ENCODE results near the gene SSB. TPM values are rescaled to one million over a fixed set of nuclear protein-coding genes. Genes with fewer than 3 reads are reported as not detected.
A peak's percentile ranks its signal among the peaks of the same experiment; 100 is the strongest.
"Not testable (repeated sequence)": the region's sequence is repeated elsewhere in the genome, so short reads cannot be mapped to it uniquely, and the experiment has no call there.

Gene SSB
- total RNA-seq, 1 donor from 2014 or later: 75.2 TPM

DNA sequence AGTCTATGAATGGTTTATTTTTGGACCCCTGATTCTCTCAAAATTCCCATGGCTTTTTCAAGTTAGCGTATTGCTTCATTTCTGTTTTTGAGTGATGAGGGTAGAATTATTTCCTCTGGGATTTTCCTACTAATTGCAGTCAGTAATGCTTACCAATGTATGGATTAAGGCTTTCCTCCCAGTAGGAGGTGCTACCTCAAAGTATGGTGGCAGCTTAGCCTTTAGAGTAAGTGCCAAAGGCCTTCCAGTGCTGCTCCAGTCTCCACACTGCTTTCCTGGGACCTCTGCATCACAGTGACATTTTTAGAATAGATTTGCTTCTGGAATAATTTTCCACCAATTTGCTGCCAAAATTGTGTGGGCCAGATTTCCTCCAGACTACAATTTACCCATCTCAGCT, 16.2 kb upstream of the SSB start:
- no peak for DNase-seq

DNA sequence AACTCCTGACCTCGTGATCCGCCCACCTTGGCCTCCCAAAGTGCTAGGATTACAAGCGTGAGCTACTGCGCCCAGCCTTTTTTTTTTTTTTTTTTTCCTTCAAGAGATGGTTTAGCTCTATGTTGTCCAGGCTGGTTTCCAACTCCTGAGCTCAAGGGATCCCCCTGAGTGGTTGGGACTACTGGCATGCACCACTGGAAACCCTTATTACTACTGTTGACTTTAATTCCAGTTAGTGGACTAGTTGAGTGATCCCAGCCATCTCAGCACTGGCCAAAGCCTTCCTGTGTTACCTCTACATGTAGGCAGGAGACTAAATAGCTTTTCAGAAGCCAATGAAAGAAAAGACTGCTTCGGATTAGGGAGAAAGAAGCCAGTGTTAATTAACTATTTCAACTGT, 8.1 kb upstream of the SSB start:
- DNase-seq: no peak

DNA sequence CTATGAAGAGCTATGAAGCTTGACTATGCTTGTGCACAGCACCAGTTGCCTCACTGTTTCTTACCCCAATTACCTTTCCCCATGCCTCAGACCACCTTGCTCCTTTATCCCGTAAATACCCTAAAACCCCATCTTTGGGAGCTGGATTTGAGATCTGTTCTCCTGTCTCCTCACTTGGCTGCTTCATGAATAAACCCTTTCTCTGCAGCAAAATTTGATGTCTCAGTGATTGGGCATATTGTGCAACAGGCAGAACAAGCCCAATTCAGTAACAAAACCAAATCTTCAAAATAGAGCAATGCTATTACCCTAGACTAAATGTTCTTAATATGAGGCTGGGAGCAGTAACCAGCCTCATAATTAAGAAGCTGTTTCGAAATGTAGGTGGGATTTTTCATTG, 3.5 kb upstream of the SSB start:
- no peak for DNase-seq

DNA sequence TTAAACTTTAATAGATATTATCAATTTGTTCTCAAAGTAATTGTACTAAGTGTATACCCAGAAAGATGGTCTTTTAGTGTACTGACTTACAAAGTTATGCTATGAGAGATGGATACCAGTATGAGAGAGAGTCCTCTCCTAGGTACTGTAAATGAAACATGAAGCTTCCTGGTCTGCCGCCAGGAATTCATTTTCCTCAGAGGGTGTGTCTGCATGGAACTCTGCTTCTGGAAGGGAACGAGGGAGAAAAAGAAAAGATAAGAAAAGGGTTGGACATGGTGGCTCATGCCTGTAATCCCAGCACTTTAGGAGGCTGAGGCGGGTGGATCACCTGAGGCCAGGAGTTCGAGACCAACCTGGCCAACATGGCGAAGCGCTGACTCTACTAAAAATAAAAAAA, 2.2 kb upstream of the SSB start:
- no peak for DNase-seq

DNA sequence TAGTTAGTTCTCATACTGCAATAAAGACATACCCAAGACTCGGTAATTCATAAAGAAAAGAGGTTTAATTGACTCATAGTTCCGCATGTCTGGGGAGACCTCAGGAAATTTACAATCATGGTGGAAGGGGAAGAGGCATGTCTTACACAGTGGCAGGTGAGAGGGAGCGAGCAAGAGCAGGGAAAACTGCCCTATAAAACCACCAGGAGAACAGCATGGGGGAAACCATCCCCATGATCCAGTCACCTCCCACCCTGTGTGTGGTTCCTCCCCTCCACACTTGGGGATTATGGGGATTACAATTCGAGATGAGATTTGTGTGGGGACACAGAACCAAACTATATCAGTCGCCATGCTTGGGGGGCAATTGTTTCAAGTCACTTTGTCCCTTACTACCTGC, 1.1 kb upstream of the SSB start:
- DNase-seq: no peak

DNA sequence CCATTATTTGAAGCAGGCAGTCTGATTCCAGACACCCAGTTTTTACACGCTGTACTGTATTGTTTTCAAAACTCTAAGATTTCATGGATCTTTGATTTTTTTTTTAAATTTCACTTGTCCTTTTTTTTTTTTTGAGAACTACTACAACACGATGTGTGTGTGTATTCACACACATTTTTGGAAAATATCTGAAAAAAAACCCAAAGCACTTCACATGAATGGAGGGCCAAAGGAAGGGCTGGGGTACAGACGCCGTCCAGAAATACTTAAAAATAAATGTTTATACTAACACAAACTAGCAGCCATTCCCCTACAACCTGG, 314 bp upstream of the SSB start:
- no peak for DNase-seq

DNA sequence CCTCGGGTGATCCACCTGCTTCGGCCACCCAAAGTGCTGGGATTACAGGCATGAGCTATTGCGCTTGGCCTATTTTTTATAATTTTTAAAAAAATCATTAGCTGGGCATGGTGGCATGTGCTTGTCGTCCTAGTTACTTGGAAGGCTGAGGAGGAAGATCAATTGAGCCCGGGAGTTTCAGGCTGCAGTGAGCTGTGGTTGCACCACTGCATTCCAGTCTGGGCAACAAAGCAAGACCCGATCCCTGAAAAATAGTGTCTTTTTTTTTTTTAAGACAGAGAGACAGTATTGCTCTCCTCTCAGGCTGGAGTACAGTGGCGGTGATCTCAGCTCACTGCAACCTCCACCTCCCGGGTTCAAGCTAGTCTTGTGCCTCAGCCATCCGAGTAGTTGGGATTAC, 4.8 kb downstream of the SSB start:
- DNase-seq: no peak

DNA sequence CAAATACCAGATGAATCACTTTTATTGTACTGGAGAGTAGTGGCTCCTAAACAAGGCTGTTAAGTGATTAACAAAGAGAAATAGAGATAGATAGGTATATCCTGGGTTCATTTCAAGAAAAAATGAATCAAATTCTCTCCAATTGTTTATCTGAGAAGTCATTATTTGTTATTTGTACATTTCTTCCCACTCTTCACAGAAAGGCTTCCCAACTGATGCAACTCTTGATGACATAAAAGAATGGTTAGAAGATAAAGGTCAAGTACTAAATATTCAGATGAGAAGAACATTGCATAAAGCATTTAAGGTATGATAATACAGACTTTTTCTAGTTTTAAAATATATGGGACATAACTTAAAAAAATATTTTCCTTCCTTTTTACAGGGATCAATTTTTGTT, 7.9 kb downstream of the SSB start:
- no peak for DNase-seq

DNA sequence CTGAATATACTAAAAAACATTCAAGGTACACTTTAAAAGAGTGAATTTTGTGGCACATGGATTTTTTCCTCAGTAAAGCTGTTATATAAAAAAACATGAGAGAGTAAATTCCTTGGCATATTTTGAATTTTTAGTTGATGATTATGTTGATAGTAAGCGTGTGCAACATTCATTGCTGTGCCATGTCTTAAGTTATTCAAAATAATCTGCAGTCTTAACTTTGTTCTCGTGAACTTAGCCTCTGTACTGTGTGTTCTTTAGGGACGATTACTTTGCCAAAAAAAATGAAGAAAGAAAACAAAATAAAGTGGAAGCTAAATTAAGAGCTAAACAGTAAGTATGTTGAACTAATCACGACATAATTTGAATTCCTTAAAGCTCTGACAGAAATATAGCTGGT, 9.6 kb downstream of the SSB start:
- no peak for DNase-seq

DNA sequence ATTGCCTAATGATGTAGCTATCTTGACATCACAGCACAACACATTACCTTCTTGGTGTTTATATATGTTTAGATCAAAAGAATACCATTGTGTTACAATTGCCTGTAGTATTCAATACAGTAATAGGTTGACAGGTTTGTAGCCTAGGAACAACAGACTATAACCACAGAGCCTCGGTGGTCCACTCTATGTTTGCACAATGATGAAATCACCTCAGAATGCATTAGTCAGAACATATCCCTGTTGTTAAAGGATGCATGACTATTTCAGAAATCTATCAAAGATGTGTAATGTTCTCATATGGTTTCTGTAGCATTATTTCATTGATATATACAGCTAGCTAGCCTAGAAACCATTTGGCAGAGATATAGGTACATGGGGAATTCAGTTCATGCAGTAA, 17.2 kb downstream of the SSB start:
- DNase-seq: peak; percentile 49

DNA sequence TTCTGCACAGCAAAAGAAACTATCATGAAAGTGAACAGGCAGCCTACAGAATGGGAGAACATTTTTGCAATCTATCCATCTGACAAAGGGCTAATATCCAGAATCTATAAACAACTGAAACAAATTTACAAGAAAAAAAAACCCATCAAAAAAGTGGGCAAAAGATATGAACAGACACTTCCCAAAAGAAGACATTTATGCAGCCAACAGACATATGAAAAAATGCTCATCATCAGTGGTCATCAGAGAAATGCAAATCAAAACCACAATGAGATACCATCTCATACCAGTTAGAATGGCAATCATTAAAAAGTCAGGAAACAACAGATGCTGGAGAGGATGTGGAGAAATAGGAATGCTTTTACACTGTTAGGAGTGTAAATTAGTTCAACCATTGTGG, 18.3 kb downstream of the SSB start:
- DNase-seq: not testable (repeated sequence)

DNA sequence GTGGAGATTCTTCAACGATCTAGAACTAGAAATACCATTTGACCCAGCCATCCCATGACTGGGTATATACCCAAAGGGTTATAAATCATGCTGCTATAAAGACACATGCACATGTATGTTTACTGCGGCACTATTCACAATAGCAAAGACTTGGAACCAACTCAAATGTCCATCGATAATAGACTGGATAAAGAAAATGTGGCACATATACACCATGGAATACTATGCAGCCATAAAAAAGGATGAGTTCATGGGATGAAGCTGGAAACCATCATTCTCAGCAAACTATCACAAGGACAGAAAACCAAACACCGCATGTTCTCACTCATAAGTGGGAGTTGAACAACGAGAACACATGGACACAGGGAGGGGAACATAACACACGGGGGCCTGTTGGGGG, 18.7 kb downstream of the SSB start:
- not testable (repeated sequence) for DNase-seq

DNA sequence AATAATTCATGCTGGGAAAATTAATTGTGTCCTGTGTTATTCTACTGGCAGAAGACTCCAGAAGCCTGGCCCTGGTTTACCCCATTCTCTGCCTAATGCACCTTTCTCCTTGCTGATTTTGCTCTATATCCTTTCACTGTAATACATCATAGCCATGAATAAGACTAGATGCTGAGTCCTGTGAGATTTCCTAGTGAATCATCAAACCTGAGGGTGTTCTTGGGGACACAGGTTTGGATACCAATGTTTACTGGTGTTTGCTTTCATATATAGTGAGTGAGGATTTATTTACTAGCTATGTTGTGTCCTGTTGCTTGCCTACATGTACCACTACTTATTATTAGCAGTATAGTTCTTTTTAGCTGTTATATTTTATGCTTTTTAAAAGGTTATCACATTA, 19.6 kb downstream of the SSB start:
- no peak for DNase-seq

DNA sequence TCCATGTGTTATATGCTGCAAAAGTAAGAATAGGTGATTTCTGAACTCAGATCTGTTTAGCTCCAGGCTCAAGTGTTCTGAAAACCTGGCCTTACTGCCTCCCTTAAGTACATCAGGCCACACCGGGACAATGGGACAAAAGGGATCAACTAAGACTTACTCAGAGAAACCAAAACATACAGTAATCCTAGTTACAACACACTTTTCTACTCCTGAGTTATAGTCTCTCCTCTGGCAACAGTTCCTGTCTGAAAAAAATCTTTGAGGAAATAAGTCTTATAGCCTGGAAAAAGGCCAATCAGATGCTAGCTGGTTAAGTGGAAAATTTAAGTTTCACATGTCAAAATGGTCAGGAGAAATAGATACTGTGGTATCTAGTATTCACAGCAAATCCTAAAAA, 20.4 kb downstream of the SSB start:
- peak; percentile 53 for DNase-seq

DNA sequence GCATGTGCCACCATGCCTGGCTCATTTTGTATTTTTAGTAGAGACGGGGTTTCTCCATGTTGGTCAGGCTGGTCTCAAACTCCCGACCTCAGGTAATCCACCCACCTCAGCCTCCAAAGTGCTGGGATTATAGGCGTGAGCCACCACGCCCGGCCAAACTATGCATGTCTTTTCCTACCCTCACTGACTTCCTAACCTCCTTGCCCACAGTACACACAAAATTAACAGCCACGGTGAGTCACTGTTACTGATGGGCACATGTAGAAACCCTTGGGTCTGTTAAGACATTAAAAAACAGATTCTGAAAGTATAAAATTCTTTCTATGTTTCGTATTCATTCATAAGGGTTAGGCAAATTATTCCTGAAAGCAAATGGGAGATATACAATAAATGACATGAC, 21.4 kb downstream of the SSB start:
- peak; percentile 6 for DNase-seq

DNA sequence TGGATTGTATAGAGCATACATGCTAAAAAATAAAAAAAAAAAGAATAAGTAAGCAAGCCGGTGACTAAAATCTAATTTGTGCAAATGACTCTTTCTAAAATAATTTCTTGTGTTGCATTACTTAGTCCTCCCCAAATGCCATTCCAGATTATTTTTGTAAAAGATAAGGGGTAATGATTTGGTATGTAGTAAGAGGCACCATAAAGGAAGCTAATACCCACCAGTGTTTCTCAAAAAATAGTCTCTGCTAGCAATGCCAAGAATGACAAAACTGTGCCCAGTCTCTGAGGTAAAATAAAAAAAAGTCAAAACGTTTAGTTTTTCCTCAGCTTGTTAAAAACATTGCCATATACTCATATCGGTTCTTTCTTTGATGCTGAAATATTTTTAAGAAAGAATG, 23.4 kb downstream of the SSB start:
- DNase-seq: no peak

DNA sequence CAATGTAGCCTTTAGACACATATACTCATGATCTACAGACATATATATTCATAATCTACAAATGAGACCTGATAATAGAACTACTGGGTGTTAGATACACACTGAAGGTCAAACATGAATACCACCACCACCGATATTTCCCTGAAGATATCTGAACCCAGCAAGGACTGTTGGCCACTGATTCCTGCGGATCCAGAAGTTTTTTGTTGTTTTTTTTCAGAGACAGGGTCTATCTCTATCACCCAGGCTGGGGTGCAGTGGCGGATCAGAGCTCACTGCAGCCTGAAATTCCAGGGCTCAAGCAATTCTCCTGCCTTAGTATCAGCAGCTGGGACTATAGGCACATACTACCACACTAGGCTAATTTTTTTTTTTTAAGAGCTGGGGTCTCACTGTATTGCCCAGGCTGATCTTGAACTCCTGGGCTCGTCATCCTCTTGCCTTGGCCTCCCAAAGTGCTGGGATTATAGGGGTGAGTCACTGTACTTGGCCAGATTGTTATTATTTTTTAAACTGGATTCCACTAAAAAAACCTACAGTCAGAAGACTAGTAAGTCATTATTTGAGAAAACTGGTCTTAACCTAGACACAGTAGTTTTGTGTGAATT, 24.2 kb downstream of the SSB start:
- no peak for DNase-seq

DNA sequence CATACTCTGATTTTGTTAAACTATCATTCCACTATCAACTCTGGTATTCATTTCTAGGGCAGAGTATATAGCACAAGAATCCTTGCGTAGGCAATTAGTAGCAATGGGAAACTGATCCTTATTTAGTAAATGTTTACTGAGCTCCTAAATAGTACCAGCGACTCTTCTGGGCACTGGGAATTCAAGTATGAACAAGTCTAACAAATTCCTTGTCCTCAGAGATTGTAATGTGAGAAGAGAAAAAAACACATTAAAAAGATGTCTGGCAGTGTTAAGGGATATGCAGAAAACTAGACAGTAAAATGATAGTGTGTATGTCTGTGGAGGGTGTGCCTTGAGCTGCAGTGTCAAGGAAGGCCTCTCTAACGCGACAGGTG, 25.3 kb downstream of the SSB start:
- no peak for DNase-seq

DNA sequence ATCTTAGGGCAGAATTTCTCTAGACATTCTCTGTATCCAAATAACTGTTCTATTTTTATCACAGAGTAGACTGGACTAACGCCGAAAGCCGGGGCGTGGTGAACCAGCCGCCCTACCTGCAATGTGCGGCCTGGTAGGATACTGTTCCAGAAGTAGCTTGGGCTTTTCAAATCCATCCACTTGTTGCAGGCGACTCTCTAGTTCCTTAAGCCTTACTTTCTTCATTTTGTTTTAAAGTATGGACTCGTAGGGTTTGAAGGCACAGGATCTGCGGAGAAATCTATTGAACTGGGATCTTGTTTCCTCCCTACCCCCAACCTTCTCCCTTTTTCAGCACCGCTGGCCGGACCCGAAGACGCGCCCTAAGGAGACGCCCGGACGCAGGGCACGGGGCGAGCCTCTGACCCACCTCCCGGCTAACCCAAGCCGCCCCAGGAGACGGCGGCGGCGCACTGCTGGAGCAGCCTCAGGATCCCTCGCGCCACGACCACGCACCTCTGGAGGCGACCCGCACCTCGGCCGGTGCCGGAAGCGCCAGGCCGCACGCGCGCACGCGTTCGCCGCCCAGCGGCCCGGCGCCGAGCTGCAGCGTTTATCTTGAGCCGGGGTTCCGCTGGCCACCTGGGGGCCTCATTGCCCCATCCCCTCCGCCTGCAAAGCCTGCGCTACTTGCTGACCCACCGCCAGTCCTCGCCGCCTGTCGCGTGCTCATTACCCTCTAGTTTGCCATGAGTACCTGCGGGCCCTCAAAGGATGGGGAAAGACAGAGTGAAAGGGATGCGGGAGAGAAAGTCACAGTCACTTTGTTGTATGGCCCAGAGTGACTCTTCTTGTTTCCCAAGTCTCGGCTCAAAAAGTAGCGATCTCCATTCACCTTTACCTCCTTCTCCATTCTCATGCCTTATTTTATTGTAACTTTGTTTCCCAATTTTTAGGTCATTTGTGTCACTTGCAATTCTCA, 26.0 kb downstream of the SSB start, which contains the start of gene METTL5:
Gene METTL5 (minus strand): TSS at position 533 of the 961 bp plus-strand sequence. CDS start 308 bp downstream, at position 225.
- peak; percentile 88 for DNase-seq

DNA sequence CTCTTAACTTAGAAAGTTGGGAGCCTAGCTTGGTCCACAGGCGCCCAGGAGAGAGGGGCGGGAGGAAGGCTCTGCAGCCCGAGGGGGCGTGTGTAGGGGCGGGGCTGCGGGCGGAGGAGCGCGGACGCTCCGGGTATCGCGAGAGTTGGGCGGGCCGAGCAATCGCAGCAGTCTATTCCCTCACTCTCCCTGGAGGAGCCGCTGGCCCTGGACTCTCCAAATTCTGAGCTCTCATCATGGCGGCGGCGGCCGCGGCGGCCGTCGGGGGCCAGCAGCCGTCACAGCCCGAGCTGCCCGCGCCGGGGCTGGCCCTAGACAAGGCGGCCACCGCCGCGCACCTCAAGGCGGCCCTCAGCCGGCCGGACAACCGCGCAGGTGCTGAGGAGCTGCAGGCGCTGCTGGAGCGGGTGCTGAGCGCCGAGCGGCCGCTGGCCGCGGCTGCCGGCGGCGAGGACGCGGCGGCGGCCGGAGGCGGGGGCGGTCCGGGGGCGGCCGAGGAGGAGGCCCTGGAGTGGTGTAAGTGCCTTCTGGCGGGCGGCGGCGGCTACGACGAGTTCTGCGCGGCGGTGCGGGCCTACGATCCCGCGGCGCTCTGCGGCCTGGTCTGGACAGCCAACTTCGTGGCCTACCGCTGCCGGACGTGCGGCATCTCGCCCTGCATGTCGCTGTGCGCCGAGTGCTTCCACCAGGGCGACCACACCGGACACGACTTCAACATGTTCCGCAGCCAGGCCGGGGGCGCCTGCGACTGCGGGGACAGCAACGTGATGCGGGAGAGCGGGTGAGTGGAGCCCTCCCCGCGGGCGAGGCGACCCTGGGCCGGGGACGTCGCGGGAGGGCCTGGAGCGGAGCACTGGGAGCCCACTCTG, 28.8 kb downstream of the SSB start, which contains the start of gene UBR3:
Gene UBR3 (plus strand): TSS at position 183 of the 869 bp plus-strand sequence. CDS start 54 bp downstream, at position 237.
- DNase-seq: peak; percentile 96

DNA sequence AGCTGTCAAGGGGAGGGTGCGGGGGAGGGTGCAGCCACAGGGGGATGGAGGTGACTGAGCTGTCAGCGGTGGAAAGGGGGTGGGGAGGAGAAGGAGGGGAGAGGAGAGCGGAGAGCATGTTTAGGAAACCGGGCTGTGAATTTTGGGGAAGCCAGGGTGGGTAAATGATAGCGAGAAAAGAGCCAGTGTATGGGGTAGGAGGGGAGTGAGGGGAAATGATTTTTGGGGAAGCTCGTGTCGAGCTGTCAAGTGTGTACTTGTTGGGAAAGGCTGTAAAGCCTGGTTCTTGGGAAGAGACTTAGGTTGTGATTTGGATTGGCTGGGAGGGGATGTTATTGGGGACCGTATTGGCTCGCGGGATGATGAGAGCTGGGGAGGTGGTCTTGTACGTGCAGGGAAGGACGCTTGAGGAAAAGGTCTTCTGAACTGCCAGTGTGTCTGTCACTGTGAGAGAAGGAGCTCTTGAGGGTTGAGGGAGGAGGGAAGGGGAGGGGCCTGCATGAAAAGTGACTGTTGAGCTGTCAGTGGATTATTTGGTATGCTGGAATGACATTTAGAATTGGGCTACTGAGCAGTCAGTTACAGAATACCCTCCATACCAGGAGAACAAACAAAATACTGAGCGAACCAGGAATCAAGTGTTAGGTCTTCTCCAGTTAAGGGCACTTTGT, 29.6 kb downstream of the SSB start:
- DNase-seq: peak; percentile 45

DNA sequence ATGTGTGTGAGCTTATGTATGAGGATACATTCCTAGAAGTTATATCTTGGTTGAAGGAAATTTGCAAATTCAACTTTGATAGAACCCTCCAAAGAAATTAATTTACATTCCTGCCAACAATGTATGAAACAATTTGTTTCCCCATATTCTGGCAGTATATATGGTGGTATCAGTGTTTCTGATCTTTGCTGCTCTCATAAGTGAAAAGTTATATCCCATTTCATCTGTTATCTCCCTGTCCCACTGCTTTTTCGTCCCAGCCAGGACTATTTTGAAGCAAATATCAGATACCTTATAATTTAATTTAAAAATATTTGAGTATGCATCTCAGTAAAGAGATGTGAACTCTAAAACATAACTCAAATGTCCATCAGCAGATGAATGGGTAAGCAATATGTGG, 35.7 kb downstream of the SSB start:
- no peak for DNase-seq
